K562 (cell line): ENCODE results near the gene SLC48A1. TPM values are rescaled to one million over a fixed set of nuclear protein-coding genes. Genes with fewer than 3 reads are reported as not detected.

ENCODE experiments used
- BDP1 ChIP-seq: IDR thresholded peaks from 3 replicates; pipeline ENCODE4 v1.6.1; 2011; ENCODE audit not compliant: insufficient read length, insufficient read depth
- GATA2 ChIP-seq: sonication (generic); formaldehyde crosslinking; IDR thresholded peaks from 2 replicates; pipeline ENCODE4 v1.4.0; 2020; ENCODE audit warnings: mild to moderate bottlenecking, missing genetic modification reagents
- HCFC1 ChIP-seq: IDR thresholded peaks from 2 replicates; pipeline ENCODE4 v1.6.1; 2012; ENCODE audit warnings: low read depth, low read length, improper control_type of control experiment
- JUNB ChIP-seq: fragments of 450-650 bp; formaldehyde crosslinking; conservative IDR thresholded peaks from 2 replicates; pipeline ENCODE4 v1.4.0; 2020; ENCODE audit warnings: mild to moderate bottlenecking
- KAT8 ChIP-seq: fragments of 450-650 bp; IDR thresholded peaks from 2 replicates; pipeline ENCODE4 v1.6.1; 2016; ENCODE audit warnings: low read depth, mild to moderate bottlenecking
- MCM2 ChIP-seq: fragments of 450-650 bp; IDR thresholded peaks from 2 replicates; pipeline ENCODE4 v1.6.1; 2017; ENCODE audit warnings: low read depth, mild to moderate bottlenecking
- MXD1 ChIP-seq: fragments of 250-450 bp; sonication (Bioruptor Pico); IDR thresholded peaks from 2 replicates; pipeline ENCODE4 v1.8.0; 2021; ENCODE audit warnings: borderline replicate concordance, mild to moderate bottlenecking, moderate library complexity; ENCODE audit not compliant: poor library complexity, severe bottlenecking
- SIN3A ChIP-seq, 2 experiments: fragments of 150-350 bp in 1 of 2; IDR thresholded peaks; 2 replicates each; pipeline ENCODE4 v1.6.1; 2011 to 2016; ENCODE audit warnings: borderline replicate concordance in 2 of 2, low read depth in 2 of 2, low read length in 2 of 2, mild to moderate bottlenecking in 2 of 2, moderate library complexity in 2 of 2; ENCODE audit not compliant: control insufficient read depth in 1 of 2
- SMAD3 ChIP-seq: fragments of 450-650 bp; formaldehyde crosslinking; conservative IDR thresholded peaks from 2 replicates; pipeline ENCODE4 v1.4.0; 2020; ENCODE audit warnings: mild to moderate bottlenecking
- ZBTB49 ChIP-seq: sonication (generic); formaldehyde crosslinking; IDR thresholded peaks from 2 replicates; pipeline ENCODE4 v1.8.0; 2022; ENCODE audit warnings: missing genetic modification reagents, mild to moderate bottlenecking, borderline replicate concordance
- ZKSCAN8 ChIP-seq: fragments of 200-800 bp; sonication (Bioruptor generic); IDR thresholded peaks from 2 replicates; pipeline ENCODE4 v1.6.1; 2016; ENCODE audit warnings: missing genetic modification characterization, missing compliant biosample characterization
- ZNF384 ChIP-seq: IDR thresholded peaks from 2 replicates; pipeline ENCODE4 v1.6.1; 2012; ENCODE audit warnings: low read depth, low read length, improper control_type of control experiment
- ZNF785 ChIP-seq: fragments of 250-450 bp; sonication (Bioruptor Pico); IDR thresholded peaks from 2 replicates; pipeline ENCODE4 v1.4.0; 2020; ENCODE audit warnings: mild to moderate bottlenecking
- polyA plus RNA-seq, 8 experiments: library from polyadenylated mRNA; depleted of rRNA in 4 of 8; stranded (reverse) in 5 of 8; unstranded in 3 of 8; fragments of >200 nt; fragmentation: Nextera tagmentation in 2 of 8; fragmentation: Illumina TruSeq in 1 of 8; extraction: Ambion mirVana in 2 of 8; extraction: Trizol in 1 of 8; gene quantifications; 2 replicates each; pipeline versions ENCODE4 v1.2.1 to v1.2.3, GENCODE V29; 2011 to 2014; ENCODE audit warnings: inconsistent platforms in 1 of 8, missing spikeins in 1 of 8
- total RNA-seq, 7 experiments: library from RNA; depleted of rRNA in 6 of 7; stranded (reverse); fragments of >200 nt in 6 of 7; fragmentation: Illumina TruSeq in 2 of 7; extraction: Trizol in 2 of 7; gene quantifications; 2 replicates each; pipeline versions ENCODE4 v1.2.1 to v1.2.3, GENCODE V29; 2011 to 2021; ENCODE audit warnings: low replicate concordance in 1 of 7
- TF ChIP-seq, protein P1 (sequence below), 2 experiments: IDR thresholded peaks; 2 replicates each; pipeline ENCODE4 v1.6.1; 2012; ENCODE audit warnings: improper control_type of control experiment in 2 of 2, low read depth in 2 of 2, low read length in 2 of 2, borderline replicate concordance in 1 of 2
- TF ChIP-seq, protein P2 (sequence below), 2 experiments: fragments of 450-650 bp; IDR thresholded peaks; 2 replicates each; pipeline ENCODE4 v1.6.1; 2018; ENCODE audit warnings: mild to moderate bottlenecking in 2 of 2, low read depth in 1 of 2; ENCODE audit not compliant: partially characterized antibody in 2 of 2
- TF ChIP-seq, protein P3 (sequence below): sonication (generic); formaldehyde crosslinking; IDR thresholded peaks from 2 replicates; pipeline ENCODE4 v1.8.1; 2023; ENCODE audit warnings: mild to moderate bottlenecking, missing genetic modification reagents, moderate library complexity

Gene SLC48A1
- total and polyA plus RNA-seq, 9 of the 15 experiments (the other 6 are each of a cell fraction or from before 2014, with no cell fraction given), result 10.7 to 37.5 (median 18.7) TPM

DNA sequence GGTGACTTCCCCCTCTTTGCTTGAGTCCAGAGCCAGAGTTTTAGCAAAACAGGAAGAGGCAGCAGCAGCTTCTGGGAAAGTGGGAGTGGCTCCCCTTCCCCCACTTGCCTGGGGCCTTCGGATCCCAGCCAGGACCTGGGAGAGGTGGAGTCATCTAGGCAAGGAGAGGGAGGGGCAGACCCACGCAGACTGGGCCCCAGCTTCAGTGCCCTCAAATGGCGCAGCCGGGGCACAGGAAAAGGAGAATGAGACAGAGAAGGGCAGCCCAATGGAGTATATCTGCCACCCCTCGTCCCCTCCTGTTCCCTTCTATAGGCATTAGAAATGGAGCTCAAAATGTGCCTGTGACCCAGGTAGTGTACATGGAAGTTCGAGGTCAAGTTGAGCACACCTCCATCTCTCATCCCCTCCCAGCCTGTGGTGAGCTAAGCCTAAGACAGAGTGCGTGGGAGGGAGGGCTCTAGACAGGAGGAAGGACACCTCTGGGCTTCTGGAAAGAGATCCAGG, 56.0 kb downstream of the SLC48A1 start (continued):
- TF ChIP-seq ZBTB49, result no peak
- TF ChIP-seq, protein P1, sequence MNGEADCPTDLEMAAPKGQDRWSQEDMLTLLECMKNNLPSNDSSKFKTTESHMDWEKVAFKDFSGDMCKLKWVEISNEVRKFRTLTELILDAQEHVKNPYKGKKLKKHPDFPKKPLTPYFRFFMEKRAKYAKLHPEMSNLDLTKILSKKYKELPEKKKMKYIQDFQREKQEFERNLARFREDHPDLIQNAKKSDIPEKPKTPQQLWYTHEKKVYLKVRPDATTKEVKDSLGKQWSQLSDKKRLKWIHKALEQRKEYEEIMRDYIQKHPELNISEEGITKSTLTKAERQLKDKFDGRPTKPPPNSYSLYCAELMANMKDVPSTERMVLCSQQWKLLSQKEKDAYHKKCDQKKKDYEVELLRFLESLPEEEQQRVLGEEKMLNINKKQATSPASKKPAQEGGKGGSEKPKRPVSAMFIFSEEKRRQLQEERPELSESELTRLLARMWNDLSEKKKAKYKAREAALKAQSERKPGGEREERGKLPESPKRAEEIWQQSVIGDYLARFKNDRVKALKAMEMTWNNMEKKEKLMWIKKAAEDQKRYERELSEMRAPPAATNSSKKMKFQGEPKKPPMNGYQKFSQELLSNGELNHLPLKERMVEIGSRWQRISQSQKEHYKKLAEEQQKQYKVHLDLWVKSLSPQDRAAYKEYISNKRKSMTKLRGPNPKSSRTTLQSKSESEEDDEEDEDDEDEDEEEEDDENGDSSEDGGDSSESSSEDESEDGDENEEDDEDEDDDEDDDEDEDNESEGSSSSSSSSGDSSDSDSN (IDR thresholded peaks at IDR 0.05; ENCODE audit: borderline replicate concordance in 1 of 2, low read depth in 2 of 2, low read length in 2 of 2), result no peak
- TF ChIP-seq, protein P2, sequence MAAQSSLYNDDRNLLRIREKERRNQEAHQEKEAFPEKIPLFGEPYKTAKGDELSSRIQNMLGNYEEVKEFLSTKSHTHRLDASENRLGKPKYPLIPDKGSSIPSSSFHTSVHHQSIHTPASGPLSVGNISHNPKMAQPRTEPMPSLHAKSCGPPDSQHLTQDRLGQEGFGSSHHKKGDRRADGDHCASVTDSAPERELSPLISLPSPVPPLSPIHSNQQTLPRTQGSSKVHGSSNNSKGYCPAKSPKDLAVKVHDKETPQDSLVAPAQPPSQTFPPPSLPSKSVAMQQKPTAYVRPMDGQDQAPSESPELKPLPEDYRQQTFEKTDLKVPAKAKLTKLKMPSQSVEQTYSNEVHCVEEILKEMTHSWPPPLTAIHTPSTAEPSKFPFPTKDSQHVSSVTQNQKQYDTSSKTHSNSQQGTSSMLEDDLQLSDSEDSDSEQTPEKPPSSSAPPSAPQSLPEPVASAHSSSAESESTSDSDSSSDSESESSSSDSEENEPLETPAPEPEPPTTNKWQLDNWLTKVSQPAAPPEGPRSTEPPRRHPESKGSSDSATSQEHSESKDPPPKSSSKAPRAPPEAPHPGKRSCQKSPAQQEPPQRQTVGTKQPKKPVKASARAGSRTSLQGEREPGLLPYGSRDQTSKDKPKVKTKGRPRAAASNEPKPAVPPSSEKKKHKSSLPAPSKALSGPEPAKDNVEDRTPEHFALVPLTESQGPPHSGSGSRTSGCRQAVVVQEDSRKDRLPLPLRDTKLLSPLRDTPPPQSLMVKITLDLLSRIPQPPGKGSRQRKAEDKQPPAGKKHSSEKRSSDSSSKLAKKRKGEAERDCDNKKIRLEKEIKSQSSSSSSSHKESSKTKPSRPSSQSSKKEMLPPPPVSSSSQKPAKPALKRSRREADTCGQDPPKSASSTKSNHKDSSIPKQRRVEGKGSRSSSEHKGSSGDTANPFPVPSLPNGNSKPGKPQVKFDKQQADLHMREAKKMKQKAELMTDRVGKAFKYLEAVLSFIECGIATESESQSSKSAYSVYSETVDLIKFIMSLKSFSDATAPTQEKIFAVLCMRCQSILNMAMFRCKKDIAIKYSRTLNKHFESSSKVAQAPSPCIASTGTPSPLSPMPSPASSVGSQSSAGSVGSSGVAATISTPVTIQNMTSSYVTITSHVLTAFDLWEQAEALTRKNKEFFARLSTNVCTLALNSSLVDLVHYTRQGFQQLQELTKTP (IDR thresholded peaks at IDR 0.05; ENCODE audit: low read depth in 1 of 2, partially characterized antibody in 2 of 2), result peak; percentile 42 to 87
- TF ChIP-seq MCM2, result no peak
- no peak for TF ChIP-seq BDP1
- TF ChIP-seq ZNF785, result no peak
- TF ChIP-seq ZKSCAN8 (CRISPR knock-in tag), result 0 out of 2 replicates have a peak, but pooled peaks have one; percentile 35
- no peak for TF ChIP-seq ZNF384
- TF ChIP-seq JUNB, result no peak
- no peak for TF ChIP-seq KAT8
- no peak for TF ChIP-seq SMAD3
- no peak for TF ChIP-seq MXD1 (CRISPR knock-in tag)
- TF ChIP-seq SIN3A (IDR thresholded peaks at IDR 0.05; ENCODE audit: borderline replicate concordance in 2 of 2, control insufficient read depth in 1 of 2, low read depth in 2 of 2, low read length in 2 of 2), result no peak
- no peak for TF ChIP-seq GATA2 (CRISPR knock-in tag)
- TF ChIP-seq HCFC1, result peak; percentile 10; the same call in 1 of the 2 replicates
- TF ChIP-seq, protein P3, sequence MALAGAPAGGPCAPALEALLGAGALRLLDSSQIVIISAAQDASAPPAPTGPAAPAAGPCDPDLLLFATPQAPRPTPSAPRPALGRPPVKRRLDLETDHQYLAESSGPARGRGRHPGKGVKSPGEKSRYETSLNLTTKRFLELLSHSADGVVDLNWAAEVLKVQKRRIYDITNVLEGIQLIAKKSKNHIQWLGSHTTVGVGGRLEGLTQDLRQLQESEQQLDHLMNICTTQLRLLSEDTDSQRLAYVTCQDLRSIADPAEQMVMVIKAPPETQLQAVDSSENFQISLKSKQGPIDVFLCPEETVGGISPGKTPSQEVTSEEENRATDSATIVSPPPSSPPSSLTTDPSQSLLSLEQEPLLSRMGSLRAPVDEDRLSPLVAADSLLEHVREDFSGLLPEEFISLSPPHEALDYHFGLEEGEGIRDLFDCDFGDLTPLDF (CRISPR knock-in tag), result no peak
